IPS-NIHi11 (cell line): ENCODE measurements around the gene LARGE1.

Experiments
- DNase-seq: peaks from one replicate; pipeline ENCODE4 v3.0.0; 2012; ENCODE audit warnings: mixed read lengths, low spot score

LARGE1 gene

DNA sequence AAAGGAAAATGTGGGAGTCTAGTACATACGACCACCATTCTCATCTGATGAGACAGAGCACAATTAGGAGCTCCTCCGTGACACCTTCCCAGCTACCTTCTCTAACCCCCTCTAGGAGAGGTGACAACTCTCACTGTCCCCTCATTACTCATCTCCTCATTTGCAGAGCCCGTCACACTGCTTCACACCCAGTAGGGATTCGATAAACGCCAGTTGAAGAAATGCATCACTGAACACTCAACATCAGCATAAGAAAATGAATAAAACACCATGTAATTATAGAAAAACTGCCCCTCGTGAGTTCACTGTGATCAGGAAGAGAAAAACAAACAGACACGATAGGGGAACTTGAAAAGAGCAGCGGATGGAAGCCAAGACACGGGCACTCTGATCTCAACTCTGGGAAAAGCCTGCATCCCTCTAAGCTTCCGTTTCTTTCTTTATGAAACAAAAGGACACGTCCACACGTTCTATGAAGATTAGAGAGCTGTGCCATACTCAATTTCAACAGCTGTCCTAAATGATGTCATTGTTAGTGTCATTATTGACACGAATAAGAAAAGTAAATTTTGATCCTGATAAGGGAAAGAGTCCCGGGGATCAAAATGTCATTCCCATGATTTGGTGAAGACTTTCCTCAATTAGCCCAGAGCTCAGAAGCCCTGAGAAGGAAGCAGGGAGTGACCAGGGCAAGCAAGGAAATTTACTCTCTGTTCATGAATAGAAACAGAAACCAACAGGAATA is 356.9 kb downstream of the LARGE1 start:
- no peak for DNase-seq

DNA sequence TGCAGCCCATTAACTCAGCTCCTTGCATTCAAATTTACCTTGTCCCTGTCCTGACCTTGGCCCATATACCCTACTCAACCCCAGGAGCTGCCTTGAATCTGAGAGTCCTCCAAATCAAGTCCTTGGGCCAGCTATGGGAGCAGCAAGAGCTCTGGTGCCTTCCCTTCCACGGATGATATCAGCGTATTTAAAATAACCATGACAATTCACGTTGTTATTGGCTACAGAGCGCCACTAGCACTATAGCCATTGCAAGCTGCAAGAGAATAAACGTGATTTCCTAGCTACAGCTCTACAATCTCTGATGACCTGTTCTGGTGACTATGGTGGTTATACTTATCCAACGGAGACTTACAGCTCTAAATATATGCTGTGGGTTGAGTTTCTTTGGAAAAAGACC is 357.8 kb downstream of the LARGE1 start:
- no peak for DNase-seq

DNA sequence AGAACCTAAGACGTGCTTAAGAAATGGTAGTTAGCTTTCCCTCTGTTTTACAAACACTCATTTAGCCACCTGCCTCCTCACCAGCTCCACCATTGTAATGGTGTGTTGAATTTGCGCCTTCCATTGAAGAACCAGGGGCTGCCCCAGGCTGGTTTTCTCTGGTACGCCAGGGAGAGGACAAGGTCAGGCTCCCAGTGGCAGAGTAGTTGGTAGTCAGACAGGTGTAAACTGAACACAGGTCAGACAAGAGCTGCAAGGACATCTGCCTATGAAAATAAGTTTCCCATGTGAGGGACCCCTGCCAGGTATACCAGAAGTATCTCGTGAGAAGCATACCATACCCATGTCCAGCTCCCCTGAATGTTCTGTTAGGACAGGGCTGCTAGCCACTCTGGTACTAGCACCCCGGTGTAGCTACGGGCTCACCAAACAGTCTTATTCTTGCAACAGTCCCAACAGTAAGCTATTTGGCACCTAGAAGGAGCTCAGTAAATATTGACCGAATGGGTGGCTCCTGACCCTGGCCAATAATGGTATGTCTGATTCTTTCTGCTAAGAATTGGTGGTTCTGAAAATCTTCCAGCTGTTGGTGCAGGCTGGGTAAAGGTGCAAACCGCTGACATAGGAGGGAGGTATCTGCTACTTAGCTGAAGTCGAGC is 359.0 kb downstream of the LARGE1 start:
- no peak for DNase-seq

DNA sequence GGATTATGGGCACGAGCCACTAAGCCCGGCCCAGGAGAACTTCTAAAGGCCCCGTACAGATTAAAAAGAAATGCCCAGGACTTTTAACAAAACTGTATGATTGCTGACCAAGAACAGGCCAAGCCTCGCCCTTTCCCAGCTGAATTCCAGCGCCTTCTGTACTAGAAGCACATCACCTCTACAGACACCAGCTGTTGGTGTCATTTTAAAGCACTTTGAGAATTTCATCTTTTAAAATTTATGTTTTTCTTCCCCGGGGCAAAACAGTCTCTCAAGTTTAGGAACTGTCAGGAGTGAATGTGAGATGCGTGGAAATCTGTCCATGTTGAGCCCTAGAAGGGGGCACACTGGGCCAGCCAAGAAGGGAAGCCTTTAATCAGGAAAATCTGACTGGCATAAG is 362.4 kb downstream of the LARGE1 start:
- no peak for DNase-seq

DNA sequence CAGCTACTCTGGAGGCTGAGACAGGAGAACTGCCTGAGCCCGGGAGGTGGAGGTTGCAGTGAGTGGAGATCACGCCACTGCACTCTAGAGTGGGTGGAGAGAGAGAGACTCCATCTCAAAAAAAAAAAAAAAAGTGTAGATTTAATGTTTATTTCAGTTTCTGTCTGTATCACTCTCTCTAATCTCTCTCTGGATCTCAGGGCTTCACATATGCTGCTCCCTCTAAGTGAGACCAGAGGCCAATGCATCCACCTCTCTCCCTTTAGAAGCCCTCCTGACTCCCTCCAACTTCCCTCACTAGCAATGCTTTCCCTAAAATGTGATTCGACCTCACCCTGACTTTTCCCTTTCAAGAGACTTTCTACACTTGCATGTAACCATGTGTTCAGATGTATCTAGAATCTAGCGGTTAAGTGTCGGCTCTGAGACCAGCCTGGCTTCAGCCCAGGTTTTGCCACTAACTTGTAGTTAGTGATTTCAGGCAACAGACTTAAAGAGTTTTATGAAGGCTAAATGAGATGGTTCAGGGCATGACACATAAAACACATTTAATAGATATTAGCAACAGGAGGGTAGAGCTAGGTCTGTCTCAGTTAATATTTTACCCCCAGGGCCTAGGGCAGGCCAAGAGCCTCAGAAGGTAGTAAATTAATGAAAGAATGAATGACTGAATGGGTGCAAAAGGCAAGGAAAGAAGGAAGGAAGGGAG is 364.3 kb downstream of the LARGE1 start:
- no peak for DNase-seq

DNA sequence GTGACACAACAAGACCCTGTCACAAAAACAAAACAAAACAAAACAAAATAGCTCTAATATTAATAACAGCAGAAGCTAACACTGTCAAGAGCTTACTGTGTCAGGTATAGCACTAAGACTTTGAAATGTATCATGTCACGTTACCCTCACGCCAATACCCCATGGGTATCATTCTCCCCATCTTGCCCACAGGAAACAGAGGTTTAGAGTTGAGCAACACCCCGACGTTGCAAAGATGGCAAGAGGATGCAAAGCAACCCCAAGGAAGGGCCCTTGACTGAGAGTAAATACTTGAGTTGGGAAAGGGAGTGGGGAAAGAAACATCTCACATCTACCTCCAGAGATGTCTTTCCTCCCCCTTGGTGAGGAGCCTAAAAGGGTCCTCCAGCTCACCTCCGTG is 366.8 kb downstream of the LARGE1 start:
- no peak for DNase-seq

- no peak for DNase-seq
Observed at GRCh38 chr22:33544707-33545106, 375.6 kb downstream of the LARGE1 start.

DNA sequence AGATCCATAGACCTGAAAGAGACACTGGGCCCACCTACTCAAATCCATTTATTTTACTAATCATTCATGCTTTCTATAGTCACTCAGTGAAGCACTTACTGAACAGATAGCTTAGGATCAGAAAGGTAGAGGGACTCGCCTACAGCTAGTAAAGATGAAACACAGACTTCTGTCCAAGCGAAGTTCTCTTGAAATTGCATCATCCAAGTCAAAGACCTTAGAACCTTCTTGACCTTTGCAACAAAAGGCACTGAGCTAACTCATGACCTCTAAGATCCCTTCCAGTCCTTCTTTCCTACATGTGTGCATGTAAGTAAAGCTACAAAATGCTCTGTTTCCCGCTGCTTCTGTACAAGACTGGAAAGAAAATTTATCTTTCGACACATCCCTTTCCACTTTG is 377.6 kb downstream of the LARGE1 start:
- no peak for DNase-seq

GRCh38 chr22:33542153-33542552 is 378.1 kb downstream of the LARGE1 start:
- no peak for DNase-seq

GRCh38 chr22:33539902-33540751 is 380.1 kb downstream of the LARGE1 start:
- no peak for DNase-seq

DNA sequence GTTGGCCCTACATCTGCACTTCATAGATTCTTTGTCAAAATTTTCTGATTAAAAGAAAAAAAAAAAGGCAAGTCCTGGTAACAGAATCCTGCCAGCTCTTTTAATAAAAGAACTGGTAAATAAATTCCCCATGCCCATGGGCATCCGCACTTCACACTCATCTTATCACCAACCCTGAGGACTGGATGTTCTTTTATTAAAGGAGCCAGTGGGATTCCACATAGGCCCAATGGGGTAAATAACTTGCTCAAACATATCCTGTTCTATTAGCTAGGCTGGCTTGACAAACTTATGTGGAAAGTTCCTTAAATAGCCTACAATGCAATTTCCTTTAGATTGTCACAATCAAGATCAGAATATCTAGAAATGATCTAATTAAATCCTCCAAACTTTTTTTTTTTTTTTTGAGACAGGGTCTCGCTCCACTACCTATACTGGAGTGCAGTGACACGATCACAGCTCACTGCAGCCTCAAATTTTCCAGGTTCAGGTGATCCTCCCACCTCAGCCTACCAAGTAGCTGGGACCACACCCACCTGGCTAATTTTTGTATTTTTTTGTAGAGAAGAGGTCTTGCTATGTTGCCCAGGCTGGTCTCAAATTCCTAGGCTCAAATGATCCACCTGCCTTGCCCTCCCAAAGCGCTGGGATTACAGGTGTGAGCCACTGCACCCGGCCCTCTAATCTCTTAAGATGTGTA is 380.9 kb downstream of the LARGE1 start:
- DNase-seq = no peak

DNA sequence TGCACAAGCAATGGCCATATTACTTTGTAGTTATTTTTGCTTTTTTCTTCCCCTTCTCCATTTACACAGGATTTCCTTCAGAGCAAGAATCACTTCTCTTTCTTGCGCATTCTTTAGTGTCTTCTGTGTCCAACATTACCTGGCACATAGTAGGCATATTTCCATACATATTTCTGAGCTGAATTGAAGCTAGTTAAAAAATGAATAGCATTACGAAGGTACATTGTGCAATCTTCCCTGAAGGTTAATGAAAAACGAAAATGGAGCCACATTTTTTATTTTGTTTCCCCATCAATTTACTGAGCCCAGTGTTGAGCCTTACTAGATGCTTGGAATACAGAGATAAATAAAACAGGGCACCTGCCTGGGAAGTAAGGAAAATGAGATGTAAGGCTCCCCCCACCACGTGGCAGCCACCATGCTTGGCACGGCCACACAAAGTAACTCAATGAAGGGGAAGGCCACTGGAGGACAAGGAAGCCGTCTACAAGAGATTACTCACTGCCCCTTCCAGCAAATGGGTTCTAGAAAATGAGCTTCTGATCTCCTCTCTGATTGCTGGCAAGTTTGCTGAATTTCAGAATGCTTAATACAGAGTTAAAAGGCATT is 381.9 kb downstream of the LARGE1 start:
- DNase-seq = no peak

DNA sequence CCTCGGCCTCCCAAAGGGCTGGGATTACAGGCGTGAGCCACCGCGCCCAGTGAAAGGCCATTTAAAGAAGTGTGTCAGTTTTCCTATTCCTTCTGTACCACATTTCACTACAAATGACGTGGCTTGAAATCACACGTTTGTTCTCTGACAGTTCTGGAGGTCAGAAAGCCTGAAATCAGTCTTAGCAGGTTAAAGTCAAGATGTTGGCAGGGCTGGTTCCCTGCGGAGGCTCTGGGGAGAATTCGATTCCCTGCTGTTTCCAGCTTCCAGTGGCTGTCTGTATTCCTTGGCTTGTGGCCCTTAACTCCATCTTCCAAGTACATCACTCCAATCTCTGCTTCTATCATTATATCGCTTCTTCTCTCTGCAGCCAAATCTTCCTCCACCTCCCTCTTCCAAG is 383.2 kb downstream of the LARGE1 start:
- no peak for DNase-seq

- DNase-seq = no peak
Observed at GRCh38 chr22:33535937-33536875, 384.1 kb downstream of the LARGE1 start.

GRCh38 chr22:33529424-33530113 is 390.7 kb downstream of the LARGE1 start:
- no peak for DNase-seq

DNA sequence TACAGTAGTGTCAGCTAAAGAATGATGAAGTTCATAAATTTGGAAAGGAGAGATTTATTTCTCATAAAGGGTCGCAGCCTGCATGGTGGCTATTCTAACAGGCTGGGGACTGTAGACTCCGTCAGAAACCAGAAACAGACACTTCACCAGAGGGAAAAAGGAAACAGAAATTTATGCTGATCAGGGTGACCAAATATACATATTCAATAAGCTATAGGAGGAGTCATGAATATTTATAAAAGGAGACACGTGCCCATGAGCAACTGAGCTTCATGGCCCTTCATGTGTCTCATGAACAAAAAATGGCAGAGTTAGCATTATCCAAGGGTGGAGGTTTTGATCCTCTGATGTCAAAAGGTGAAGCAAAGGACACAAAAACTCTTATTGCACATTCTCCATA is 392.1 kb downstream of the LARGE1 start:
- DNase-seq = no peak

- DNase-seq = no peak
Observed at GRCh38 chr22:33526434-33527107, 393.7 kb downstream of the LARGE1 start.

DNA sequence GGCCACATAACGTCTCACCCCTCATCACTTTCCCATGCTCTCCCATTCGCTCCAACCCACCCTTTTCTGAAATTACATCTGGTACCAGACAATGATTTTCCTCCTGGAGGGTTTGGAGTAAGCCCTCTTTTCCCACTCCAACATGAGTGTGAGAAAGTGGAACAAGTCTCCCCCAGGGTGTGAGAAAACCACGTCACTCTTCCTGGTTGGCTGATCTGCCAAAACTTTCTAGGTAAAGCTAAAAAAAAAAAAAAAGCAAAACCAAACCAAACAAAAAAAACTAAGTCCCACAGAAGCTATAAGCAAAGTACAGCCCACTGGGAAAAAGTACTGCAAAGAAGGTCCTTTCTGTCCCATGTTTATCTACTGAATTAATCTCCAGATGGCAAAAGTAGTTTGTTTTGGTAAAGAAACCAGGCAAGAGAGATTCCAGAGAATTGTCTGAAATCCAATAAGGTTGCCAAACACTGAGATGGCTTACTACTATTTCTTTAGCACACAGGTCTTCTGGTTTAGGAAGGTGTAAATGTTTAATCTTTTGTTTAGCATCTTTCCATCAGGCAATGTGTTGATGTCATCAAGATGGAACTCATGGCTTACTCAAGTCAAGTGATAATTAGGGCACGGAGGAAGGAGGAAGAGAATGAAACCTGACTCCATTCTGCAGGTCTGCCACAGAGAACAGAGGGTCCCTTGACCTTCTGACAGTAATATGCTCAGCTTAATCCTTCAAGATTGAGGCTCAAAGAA is 395.6 kb downstream of the LARGE1 start:
- peak; percentile 29 for DNase-seq
